Erythroblast (primary cell): ENCODE measurements around the gene PIP.

Source experiments
- GATA1 ChIP-seq: IDR thresholded peaks from 2 replicates; pipeline ENCODE4 v1.6.1; 2011; ENCODE audit warnings: low read depth, mild to moderate bottlenecking, control low read depth, low read length, moderate library complexity
- POLR2A ChIP-seq: IDR thresholded peaks from 2 replicates; pipeline ENCODE4 v1.6.1; 2011; ENCODE audit warnings: mild to moderate bottlenecking, low read length

DNA sequence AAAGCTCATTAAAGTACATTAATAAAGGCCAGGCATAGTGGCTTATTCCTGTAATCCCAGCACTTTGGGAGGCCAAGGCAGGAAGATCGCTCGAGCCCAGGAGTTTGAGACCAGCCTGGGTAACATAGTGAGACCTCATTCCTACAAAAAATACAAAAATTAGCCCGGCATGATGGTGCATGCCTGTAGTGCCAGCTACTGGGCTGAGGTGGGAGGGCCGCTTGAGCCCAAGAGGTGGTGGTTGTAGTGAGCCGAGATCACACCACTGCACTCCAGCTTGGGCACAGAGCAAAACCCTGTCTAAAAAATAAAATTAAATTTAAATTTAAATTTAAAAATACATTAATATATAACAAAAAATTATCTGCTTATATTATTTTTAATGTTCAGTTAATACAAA is 44.3 kb downstream of the PIP start:
- TF ChIP-seq POLR2A (no peak), GATA1 (no peak)
